ENCODE measurements around the gene STC2.
A peak's percentile ranks its signal among the peaks of the same experiment; 100 is the strongest.
"Not testable (repeated sequence)": the region's sequence is repeated elsewhere in the genome, so short reads cannot be mapped to it uniquely, and the experiment has no call there.

STC2 gene, protein sequence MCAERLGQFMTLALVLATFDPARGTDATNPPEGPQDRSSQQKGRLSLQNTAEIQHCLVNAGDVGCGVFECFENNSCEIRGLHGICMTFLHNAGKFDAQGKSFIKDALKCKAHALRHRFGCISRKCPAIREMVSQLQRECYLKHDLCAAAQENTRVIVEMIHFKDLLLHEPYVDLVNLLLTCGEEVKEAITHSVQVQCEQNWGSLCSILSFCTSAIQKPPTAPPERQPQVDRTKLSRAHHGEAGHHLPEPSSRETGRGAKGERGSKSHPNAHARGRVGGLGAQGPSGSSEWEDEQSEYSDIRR

GRCh38 chr5:173327948-173328843, at the start of gene STC2:
Gene STC2 (minus strand): TSS chr5:173328414. CDS start chr5:173328193, 221 bp downstream.
- peak in 1 of 2 donors; percentile 9 for DNase-seq

DNA sequence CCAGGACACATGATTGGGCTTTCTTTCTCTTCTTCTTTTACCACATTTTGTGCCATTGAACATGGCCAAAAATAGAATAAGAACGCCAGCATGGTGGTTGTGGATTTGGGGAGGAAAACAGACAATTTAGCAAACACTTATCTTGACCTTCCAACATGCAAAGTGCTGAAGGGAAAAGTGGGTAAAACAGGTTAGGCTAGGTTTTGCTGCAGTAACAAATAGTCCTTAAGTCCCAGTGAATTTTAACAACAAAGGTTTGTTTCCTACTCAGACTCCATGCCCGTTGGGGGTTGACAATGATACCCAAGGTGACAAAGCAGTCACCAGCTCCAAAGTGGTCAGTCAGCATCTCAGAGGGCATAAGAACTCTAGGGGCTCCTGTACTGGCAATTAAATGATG, 43.2 kb upstream of the STC2 start:
- no peak for DNase-seq

GRCh38 chr5:173363406-173363805, 35.2 kb upstream of the STC2 start:
- not testable (repeated sequence) for DNase-seq

- no peak for DNase-seq
Observed at GRCh38 chr5:173355561-173355960, 27.3 kb upstream of the STC2 start.

DNA sequence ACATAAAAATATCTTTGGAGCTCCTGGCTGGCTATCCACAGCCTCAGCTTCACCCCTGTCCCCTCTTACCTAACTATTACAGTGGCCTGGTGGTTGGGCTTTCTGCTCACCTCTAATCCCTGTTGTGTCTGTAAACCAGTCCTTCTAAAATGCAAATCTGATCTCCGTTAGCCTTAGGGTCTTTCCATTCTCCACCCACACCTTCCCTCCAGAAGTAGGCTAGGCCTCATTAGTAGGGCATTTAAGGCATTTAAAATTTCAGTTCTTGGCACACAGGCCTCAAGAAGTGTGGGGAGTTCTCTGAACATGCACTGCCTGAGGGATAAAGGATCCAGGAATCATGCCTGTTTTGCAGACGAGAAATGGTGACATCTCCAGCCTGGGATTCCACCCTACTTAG, 26.4 kb upstream of the STC2 start:
- no peak for DNase-seq

DNA sequence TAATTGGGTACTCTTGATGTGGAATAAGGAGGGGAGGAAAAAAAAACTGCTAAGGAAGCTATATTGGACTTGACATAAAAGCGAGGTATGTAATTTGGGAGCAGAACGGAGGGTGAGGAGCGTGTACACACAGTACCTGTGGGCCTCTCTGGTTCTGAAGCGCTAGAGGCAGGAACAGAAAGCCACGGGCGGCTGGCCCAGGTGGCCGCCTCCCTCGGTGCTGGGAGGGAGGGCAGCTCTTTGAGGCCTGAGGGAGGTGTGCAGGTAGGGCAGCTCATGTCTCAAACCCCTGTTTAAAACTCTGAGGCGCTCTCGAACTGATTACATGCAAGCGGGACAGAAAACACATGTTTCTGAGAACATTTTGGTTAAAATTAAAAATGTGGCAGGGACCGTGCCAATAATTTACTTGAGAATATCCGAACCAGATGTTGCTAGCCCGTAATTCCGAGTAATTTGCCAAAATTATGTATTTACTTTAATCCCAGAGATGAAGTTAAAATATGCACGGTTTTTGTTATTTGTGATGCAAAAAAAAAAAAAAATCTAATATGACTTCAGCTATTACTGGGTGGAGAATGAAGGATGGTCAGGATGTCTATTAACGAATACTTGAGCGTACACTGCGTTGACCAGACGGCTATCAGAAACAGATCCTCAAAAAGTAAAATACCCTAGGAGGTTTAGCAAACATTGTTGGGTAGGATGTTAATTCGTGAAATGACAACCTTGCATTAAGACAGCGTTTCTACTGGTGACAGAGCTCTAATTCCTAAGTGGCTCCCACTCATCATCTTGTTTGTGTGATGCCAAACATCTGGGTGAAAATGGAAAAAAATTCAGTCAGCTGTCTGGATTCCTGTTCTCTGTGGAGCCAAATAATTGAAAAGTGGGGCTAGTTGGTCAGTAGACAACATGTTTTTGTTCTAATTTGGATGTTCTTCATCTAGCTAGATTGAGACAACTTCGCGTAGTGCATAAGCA, 24.4 kb upstream of the STC2 start:
- no peak for DNase-seq

DNA sequence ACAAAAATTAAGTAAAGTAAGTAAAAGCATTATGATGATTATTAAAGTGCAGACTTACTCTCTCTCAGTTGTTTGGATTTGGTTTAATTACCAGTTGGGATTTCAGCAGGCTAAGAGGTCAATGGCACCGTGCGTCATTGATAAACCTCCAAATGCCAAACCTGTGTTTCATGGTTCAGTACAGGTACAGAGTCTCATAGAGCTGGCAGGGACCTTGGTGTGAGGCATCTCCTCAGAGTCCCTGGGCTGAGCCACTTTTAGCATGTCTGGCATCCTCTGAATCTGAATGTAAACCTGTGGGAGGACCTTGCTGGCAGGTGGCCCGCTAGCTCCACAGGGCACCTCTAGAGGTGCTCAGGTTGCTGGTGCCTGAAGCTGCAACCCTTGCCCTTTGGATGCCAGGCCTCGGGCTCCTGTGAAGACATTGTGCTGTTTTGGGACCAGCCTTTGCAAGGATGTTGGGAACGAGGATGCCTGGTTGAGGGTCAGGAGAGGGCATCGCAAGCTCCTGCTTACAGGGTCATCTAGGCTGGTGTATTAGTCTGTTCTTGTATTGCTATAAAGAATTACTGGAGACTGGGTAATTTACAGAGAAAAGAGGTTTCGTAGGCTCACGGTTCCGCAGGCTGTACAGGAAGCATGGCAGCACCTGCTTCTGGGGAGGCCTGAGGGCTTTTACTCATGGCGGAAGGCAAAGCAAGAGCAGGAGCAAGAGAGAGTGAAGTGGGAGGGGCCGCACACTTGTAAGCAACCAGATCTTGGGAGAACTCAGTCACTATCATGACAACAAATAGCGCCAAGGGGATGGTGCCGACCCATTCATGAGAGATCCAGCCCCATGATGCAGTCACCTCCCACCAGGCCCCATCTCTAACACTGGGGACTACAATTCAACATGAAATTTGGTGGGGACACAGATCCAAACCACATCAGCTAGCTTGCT, 14.9 kb upstream of the STC2 start:
- no peak for DNase-seq

DNA sequence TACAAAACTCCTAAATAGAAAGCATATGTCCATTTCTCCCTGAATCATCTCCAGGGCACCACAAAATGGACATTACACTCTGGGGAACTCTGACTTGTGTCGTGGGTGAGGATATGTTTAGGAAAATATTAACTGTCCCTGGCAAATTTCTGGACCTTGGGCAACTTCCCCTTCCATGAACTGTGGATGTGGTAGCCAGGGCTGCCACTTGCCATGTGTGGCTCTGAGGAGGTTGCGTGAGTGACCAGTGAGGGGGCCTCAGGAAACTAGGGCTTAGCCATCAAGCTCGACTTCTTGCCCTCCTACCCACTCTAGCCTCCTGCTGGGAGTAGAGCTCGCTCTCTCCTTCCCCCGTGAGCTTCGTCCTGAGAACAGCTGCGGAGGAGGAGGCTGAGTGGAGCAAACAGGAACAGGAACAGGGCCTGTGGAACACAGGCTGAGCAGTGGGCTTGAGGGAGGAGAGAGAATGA, 13.8 kb upstream of the STC2 start:
- DNase-seq: no peak

DNA sequence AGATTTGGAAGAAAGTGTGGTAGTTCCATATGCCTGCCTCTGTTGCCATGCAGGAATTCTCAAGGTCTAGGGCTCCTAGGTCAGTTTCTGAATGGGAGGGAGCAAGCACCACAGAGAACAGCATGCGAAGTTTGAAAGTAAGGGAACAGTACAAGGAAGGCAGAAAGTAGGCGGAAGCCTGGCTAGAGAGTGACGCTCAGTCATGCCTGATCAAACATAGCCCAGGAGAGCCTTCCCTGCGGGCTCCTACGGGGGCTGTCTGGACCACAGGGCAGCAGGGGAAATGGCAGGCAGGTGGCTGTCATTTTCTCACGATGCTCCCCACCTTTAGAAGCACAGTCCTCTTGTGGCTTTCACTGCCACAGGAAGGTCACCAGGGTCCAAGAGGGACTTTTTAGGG, 12.8 kb upstream of the STC2 start:
- DNase-seq: no peak

DNA sequence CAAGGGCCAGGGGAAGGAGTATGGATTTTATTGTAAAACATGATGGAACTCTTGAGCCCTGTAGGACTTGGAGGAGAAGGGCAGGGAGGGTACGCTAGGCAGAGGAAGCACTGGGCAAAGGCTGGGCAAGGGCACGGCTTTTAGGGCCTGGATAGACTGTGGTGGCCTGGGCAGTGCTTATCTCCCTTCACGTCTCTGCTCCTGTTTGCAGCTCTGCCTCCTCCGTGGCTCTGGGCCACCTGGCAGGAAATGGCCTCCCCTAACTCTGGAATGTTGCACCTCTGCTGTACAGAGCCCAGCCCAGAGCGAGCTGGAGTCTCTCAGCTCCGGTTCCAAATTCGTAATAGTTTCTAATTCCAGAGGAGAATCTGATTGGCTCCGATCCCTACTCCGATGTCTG, 12.2 kb upstream of the STC2 start:
- DNase-seq: no peak

- DNase-seq: no peak
Observed at GRCh38 chr5:173339286-173339685, 11.1 kb upstream of the STC2 start.

DNA sequence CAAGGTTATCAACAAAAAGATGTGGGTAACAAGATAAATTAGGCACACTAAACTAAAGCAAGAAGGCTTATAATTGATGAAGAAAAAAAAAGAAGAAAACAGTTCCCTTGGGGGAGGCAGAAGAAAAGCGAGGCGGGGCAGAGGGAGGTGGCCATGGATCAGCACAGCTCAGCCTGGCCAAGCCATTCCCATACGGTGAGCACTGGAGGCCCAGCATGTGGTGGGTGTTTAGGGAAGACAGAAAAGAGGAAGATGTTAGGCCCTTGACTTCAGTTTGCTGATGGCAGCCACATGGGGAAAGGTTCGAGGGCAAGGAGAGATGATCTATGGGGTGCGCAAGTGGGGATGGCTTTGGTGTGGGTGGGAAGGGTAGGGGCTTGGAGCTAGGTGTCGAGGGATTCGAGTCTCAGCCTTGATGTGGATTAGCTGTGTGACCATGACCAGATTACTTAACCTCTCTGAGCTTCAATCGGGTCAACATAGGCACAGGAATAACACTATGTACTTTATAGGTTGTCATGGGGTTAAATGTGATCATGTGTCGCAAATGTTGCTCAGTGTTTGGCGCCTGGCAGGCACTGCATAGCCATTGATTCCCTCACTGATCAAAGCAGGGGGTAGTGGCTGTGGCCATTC, 10.3 kb upstream of the STC2 start:
- no peak for DNase-seq

DNA sequence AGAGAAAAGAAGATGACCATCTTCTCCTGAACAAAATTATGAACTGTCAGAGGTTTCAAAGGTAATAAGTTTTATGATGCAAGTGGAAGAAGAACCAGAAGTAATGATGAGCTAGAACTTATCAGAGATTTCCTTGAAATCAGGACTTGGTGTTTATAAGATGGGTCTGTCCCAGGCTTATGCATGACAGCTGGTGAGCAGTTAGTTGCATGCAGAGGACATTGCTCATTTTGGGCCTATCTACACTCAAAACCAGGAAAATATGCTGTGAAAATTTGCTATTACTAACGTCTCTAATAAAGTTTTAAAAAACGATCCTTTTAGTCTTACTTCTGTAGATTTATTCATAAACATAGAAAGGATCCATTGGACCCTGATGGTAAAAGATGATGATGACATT, 6.6 kb upstream of the STC2 start:
- no peak for DNase-seq

GRCh38 chr5:173333925-173334661, 5.9 kb upstream of the STC2 start:
- DNase-seq: no peak

- DNase-seq: peak; percentile 39 to 41
Observed at GRCh38 chr5:173331956-173332479, 3.8 kb upstream of the STC2 start.

GRCh38 chr5:173331287-173331686, 3.1 kb upstream of the STC2 start:
- DNase-seq: no peak

GRCh38 chr5:173330338-173331206, 2.4 kb upstream of the STC2 start:
- no peak for DNase-seq

DNA sequence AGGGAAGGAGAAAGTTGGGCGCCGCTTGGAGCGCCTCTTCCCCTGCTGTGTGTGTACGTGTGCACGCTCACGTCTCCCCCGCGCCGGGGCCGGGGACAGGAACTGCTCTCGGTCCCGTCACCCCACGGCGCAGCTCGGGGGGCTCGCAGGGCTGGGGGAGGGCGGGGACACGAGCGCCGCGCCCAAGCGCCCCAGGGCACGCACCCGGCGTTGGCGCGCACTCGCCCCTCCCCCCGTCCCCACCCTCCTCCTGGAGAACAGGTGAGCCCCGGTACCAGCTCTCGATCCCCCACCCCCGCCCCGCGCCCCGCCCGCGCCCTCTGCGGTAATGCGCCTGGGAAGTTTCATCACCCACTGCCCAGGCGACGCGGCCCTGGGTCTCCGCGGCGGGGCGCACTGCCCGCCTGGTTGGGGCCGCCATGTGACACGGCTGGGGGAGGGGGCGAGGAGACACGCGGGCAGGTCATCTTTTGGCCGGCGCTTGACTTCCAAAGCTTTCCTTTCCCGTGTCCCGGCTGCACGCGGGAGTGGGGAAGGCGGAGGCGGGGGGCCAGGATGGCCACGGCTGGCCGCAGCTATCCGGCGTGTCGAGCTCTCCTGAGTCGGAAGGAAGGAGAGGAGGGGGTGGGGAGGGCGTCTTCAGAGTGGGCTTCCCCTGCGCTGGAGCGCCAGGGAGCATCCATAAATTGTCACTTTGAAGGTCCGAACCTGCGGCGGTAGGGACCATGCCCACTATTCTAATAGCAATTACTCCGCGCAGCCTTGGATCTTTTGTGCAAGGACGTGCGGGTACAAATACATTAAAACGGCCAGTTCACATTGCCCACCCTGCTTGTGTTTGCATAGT, 1.5 kb upstream of the STC2 start:
- no peak for DNase-seq

Measured in bone marrow (tissue), 2 donors.